Measurements from ENCODE around the gene RBKS.

GRCh38 chr2:27798486-27798885 is 91.7 kb downstream of the RBKS start:
- TF ChIP-seq CTCF (conservative IDR thresholded peaks at IDR 0.05) (no peak), ZFX (IDR thresholded peaks at IDR 0.05) (no peak)
